GM19463 (cell line): Measurements from ENCODE around the gene THEMIS2.

Source experiments
- ATAC-seq: cut with Tn5 transposase; IDR thresholded peaks from one replicate; pipeline ENCODE4 v1.9.1; 2021; ENCODE audit warnings: mild to moderate bottlenecking, moderate library complexity; ENCODE audit not compliant: unreplicated experiment

THEMIS2 gene

DNA sequence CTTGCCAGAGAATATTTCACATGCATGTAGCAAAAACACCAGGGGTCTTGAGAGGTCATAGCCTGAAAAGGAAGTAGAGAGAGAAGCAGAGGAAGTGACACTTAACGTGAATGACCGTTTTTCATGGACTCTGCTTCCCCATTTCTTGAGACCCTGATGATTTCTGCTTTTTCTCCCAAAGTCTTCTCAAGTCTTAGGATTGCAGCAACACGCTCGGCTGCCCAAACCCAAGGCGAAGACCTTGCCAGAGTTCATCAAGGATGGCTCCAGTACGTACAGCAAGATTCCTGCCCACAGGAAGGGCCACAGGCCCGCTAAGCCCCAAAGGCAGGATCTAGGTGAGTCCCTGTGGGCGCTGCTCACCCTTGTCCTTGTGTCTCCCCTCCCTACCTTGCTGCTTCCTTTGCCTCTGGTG is 12.8 kb downstream of the THEMIS2 start:
- no peak for ATAC-seq

DNA sequence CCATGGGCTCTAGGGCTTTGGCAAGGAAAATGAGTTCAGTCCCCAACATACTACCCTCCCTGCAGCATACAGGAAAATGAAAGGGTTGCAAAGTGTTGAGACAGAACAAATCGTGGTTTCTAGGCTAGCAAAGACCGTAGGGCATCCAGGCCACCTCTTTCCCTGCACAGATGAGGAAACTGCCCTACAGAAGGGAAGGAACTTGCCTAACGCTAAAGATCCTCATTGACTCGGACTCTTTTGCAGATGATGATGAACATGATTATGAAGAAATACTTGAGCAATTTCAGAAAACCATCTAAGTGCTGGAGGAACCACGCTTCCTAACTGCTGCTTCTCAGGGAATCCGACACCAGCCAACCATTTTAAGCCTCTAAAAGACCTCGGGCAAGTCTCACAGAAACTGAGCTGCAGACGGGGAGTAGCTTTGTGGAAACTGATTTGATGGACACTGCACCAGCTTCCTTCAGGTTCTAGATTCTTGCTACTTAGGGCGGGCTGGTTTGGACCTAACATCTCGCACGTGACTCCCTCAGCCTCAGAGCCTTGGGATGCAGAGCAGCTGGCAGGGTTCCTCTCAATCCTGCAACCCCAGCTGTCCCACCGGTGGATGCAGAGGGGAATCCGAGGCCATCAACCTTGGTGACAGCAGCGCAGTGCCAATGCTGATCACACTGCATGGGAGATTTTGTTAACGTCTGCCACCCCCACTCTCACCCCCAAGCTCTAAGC is 13.4 kb downstream of the THEMIS2 start:
- ATAC-seq, result no peak

DNA sequence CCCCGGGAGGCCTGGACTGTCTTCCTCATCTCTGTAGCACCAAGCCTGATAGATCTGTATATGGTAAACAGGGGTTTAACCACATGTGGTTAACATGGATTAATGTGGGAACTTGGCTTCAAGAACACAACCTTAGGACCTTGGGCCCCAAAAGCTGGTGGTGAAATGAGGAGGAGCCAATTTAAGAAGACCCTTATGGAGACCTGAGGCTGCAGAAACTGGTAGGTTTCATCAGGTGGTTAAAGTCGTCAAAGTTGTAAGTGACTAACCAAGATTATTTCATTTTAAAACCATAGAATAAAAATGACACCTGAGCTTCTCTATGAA is 14.0 kb downstream of the THEMIS2 start:
- no peak for ATAC-seq

DNA sequence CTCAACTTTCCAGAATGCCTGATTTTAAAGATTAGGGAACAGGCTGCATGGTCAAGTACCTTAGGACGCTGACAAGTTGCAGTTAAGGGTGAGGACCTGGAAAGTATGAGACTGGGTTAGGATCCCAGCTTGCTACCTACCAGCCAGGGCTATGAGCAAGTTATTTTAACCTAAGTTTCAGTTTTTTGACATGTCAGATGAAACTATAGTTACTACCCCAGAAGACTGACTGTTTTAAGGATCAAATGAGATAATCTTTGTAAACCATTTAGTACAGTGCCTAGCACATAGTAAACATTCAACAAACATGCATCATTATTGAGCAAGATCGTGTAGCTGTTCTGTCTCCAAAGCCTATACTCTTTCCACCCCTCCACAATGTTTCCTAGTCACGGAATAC is 14.4 kb downstream of the THEMIS2 start:
- no peak for ATAC-seq

DNA sequence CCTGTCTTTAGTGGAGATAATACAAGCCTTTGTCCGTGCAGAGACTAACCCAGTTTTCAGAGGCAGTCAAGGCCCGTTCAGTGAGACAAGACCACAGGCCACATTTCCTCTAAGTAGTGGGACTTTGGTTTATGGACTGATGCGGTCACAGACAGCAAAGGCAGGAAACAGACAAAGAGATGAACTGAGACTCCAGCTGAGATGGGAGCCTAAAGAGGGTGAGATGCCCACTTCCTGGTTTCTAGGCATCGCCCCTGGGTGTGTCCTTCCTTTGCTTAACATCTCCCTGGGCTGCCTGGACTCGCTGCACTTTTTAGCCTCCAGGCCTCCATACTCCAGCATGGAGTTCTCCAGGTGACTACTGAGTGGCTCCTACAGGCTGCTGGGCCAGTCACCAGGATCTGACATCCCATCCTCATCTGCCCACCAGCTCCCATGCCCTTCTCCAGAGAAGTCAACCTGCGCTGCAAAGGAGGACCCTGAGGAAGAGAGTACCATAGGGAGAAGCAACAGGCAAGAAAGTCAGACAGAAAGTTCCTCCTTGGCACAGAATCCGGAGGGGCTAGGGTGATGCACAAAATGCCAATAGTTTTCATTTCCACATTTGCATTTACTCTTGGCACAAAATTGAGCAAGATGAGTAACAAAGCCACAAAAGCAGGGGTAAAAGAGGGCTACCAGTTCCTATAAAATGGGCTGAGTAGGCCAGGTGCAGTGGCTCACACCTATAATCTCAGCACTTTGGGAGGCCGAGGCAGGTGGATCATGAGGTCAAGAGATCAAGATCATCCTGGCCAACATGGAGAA is 15.1 kb downstream of the THEMIS2 start:
- ATAC-seq, result no peak

DNA sequence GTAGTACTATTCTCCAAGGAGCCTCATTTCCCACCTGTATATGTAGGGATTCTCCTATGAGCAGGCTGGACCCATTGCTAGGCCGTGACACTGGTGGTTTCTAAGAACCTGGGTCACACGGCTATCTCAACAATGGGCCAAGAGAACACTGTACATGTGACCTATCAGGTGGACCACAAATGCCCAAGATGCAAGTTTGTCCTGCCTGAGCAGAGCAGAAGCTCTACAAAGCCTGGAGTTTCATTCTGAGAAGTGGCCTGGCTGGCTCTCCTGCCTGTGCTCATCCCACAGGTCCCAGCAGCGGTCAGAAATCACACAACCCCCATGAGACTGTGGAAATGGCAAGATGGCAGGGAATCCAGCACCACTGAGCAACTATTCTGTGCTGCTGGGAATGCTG is 17.2 kb downstream of the THEMIS2 start:
- no peak for ATAC-seq

DNA sequence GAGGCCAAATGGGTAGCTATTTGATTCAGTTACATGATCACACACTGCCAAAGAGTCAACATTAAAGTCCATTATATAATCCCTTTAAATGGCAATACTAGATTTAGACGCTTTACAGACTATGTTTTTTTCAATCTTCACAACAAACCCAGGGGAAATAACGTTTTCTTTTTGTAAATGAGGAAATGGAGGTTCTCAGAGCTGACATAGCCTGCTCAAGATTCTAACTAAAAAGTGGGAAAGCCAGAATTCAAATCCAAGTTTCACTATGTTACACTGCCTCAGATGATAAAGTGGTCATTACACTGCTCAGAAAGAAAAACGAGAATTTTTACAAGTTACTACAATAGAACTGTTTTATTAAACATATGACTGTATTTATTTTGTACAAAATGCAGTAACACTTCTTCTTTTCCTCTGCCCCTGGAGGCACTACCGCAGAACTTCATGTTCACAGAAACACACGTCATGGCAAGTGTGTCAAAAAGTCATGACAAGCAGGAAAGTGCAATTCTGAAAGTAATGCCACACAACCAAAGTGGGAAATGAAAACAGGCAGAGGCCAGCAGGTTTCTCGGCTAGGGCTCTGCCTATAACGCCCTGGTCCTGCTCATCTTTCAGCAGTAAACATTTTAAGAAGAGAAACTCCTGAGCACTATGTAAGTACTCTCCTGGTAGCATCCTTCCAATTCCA is 19.0 kb downstream of the THEMIS2 start:
- no peak for ATAC-seq

DNA sequence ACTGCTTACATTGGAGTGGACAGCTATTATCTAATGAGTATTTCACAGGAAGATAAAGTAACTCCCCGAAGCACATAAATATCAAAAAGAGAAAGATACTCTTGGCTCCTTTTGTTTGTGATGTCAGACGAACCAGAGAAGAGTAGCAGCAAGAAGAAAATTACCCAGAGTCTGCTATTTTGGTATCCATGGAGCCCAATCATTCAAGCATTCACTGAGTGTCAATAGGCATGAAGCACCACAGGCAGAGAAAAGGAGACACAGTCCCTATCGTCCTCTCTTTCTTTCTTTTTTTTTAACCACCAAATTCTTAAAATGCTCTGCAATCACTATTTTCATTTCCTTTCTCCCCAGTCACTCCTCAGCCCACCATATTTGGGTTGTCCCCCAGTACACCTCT is 22.2 kb downstream of the THEMIS2 start:
- no peak for ATAC-seq

DNA sequence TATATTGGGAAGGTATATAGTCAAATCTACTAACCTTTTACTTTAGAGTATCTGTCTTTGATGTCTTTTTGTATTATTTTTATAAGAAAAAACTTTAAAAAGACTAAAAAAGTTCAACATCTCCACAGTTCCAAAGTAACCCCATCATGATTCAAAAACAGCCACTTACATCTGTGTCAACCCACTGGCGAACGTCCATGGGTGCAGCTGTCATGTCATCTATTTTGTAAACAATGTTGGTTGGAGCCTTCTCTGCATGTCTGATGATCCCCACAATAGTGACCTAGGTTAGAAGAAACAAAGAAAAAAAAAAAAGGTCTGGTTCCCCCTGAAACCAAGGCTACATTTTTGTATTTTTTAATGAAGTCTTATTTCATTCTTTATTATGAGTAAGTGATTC is 34.4 kb downstream of the THEMIS2 start:
- no peak for ATAC-seq

DNA sequence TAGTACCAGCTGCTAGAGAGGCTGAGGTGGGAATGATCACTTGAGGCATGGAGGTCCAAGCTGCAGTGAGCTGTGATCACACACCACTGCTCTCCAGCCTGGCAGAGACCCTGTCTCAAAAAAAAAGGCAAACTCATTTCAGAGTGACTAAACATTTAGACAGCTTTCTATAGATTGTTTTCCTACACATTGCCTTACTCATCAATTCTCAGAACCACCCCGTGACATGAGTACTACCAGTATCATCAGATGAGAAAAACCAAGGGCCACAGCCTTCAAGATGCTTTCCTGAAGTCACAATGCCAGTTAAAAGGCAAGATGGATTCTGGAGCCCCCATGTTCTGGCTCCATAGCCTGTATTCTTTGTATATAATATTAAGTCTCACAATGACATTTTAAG is 40.1 kb downstream of the THEMIS2 start:
- ATAC-seq, result no peak

DNA sequence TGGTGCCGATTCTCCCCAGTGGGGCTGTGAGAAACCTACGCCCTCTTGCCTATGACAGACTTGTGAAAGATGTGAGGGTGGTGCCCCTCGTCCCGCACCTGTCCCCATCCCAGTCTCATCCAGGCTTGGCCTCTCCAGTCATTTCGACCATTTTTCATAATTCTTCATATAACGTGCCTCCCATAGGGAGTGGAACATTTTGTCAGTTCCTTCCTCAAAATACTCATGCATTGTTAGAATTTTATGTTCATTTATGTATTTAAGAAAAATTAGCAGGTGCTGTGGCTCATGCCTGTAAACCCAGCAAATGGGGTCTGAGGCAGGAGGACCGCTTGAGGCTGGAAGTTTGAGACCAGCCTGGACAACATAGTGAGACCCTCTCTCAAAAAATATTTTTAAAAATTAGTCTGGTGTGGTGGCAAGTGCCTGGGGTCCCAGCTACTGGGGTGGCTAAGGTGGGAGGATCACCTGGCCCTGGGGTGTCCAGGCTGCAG is 42.8 kb downstream of the THEMIS2 start:
- no peak for ATAC-seq

DNA sequence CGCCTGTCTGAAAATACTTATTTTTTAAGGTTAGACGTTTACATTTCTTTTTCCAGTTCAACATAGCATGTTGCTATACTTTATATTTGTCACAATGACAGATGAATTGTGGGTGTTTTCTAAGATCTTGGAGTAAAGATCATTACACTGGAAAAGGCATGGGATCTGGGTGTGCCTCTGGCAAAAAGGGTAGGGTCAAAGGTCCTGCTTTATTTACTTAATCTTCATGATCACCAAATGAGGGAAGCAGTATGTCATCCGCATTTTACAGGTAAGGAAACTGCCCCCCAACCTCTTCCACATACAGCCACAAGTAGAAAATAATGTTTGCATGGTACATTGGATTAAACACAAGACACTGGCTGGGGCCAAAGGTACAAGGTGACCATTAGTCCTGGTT is 49.9 kb downstream of the THEMIS2 start:
- no peak for ATAC-seq

DNA sequence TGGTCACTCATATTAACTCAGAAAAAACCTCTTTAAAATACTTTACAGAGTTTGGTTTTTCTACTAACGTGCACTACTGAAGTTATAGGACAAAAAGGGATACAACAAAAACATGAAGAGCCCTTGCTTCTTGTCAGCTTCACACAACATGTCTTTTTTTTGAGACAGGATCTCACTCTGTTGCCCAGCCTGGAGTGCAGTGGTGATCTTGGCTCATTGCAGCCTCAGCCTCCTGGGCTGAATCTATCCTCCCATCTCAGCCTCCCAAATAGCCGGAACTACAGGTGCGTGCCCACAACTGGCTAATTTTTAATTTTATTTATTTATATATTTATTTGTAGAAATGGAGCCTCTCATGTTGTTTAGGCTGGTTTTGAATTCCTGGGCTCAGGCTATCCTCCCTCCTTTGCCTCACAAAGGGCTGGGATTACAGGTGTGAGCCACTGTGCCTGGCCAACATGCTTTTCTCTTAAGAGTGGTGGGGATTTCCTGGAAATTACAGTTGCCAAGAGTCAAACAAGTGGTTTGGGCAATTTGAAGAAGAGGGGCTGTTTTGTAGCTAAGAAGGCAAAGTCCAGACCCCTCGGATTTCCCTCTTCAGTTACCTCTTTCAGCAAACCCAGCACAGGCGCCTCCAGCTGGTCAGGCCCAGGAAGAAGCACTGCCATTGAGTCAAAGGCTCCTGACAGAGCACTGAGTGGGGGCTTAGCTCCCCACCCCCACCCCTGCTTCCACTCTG is 56.0 kb downstream of the THEMIS2 start:
- no peak for ATAC-seq

DNA sequence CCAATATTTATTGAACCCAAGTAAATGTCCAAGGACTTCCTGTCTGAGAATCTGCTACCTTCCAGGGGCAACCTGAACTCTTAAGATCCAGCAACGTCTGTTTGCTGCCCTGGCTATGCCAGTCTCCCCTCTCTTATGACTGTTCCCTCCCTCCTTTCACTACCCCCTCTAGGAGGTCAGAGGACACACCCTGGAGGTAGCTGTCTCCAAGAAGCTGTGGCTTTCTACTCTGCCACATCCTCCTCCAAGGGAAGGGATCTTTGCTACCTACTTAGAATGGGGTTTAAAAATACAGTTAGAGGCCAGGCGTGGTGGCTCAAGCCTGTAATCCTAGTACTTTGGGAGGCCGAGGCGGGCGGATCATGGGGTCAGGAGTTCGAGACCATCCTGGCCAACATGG is 58.8 kb downstream of the THEMIS2 start:
- ATAC-seq, result no peak

DNA sequence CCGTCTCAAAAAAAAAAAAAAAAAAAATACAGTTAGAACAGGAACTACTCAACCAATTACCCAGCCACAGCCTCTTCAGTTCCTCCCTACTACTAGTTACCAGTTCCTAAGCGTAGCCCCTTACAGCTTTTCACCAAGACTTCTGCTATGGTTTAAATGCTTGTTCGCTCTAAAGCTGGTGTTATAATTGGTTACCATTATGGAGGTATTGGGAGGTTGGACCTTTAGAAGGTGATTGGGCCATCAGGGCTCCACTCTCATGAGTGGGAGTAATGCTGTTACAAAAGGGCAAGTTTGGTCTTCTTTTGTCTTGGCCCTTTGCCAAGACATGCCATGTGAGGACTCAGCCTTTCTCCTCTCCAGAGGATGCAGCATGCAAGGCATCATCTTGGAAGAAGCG is 59.4 kb downstream of the THEMIS2 start:
- no peak for ATAC-seq

DNA sequence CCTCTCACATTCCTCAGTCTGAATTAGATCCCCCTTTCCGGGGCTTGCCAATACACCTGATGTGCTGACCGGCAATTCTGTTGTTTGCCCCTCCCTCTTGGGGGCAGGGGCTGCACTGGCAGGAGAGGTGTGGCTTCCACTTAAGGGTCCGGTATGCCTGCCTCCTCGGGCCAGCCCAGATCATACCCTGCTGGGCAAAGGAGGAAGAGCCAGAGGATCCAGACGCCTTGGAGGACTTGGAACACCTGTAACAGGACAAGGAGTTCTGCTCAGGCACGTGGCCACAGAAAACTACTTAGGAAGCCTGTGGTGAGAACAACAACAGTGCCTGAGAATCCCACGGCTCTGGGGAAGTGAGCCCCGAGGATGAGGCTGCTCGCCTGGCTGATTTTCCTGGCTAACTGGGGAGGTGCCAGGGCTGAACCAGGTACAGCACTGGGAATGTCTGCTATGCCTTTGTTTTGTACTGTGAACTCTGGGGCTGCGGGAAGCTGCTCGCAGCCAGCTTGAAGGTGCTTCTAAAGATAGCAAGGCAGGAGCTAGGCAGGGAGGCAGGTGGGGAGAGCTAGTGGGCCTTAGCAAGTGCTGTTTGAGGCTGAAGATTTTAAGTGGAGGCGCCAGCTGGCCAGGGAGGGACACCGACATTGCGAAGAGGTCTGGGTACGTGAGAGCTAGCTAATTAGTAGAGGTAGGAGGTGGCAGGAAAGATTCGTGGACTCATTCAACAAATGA is 62.6 kb downstream of the THEMIS2 start, which contains the start of gene SMPDL3B:
SMPDL3B (plus strand) TSS at position 183 of the 732 bp plus-strand sequence; CDS start at position 367, 184 bp downstream.
- no peak for ATAC-seq

DNA sequence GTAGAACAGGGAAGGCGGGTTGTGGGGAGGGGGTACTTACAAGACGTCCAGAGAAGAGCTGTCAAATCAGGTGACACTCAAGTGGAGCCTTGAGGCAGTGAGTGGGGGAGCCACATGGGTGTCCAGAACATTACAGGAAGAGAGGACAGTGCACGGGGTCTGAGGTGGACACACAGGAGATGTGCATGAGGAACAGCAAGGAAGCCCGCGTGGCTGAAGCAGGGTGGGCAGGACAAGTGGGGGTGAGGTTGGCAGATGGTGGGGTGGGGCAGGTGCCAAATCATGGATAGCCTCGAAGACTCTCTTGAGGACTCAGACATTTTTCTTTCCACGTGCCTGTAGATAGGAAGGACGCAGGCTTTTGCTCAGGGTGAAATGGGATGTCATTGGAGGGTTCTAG is 63.4 kb downstream of the THEMIS2 start:
- no peak for ATAC-seq
